Measurements from ENCODE around the gene STAT1.

Gene STAT1

GRCh38 chr2:191018643-191019119 is 4.7 kb upstream of the STAT1 start:
- no peak overlapping the region for H3K27ac Mint-ChIP-seq

GRCh38 chr2:191018048-191018447 is 4.1 kb upstream of the STAT1 start:
- no peak overlapping the region for H3K4me3 Mint-ChIP-seq
- peaks cover 19% of the 10 kb centered on the region for H3K4me1 Mint-ChIP-seq
- peaks cover 5% of the 10 kb centered on the region for H3K9me3 Mint-ChIP-seq
- H3K36me3 Mint-ChIP-seq = no peaks in the 10 kb centered on the region
- ATAC-seq (no peak), DNase-seq (ENCODE audit: low spot score in 2 of 2) (no peak)
- no peak overlapping the region for H3K27ac Mint-ChIP-seq

More at GRCh38 chr2:191018643-191019119, 4.7 kb upstream of the STAT1 start:
- Mint-ChIP-seq H3K36me3 (no peaks in the 10 kb centered on the region), H3K4me3 (no peak overlapping the region), H3K9me3 (peaks cover 5% of the 10 kb centered on the region), H3K4me1 (peaks cover 19% of the 10 kb centered on the region)
- ATAC-seq = peak; percentile 9
- no peak for DNase-seq (ENCODE audit: low spot score in 2 of 2)

- H3K4me1 Mint-ChIP-seq = peaks cover 29% of the 10 kb centered on the region
- DNase-seq (ENCODE audit: low spot score in 2 of 2) (no peak), ATAC-seq (no peak)
- H3K4me3 Mint-ChIP-seq = no peak overlapping the region
- no peaks in the 10 kb centered on the region for H3K36me3 Mint-ChIP-seq
- H3K27ac Mint-ChIP-seq = no peak overlapping the region
- H3K9me3 Mint-ChIP-seq = peaks cover 5% of the 10 kb centered on the region
Observed at GRCh38 chr2:191015831-191016230, 1.9 kb upstream of the STAT1 start.

- Mint-ChIP-seq H3K27ac (no peak overlapping the region), H3K36me3 (peaks cover 5% of the 10 kb centered on the region), H3K4me1 (peaks cover 33% of the 10 kb centered on the region), H3K9me3 (peaks cover 5% of the 10 kb centered on the region), H3K4me3 (no peak overlapping the region)
- DNase-seq (ENCODE audit: low spot score in 2 of 2) (no peak), ATAC-seq (no peak)
Observed at GRCh38 chr2:191015239-191015638, 1.3 kb upstream of the STAT1 start.

GRCh38 chr2:191014653-191015020 is 666 bp upstream of the STAT1 start:
- Mint-ChIP-seq H3K36me3 (peaks cover 11% of the 10 kb centered on the region), H3K4me1 (peaks cover 39% of the 10 kb centered on the region), H3K27ac (no peak overlapping the region), H3K4me3 (no peak overlapping the region), H3K9me3 (peaks cover 5% of the 10 kb centered on the region)
- DNase-seq (ENCODE audit: low spot score in 2 of 2) (no peak), ATAC-seq (peak; percentile 11)

GRCh38 chr2:191013682-191013931 is 364 bp downstream of the STAT1 start:
- Mint-ChIP-seq H3K27ac (no peak overlapping the region), H3K9me3 (peaks cover 5% of the 10 kb centered on the region), H3K4me3 (no peak overlapping the region), H3K36me3 (peaks cover 22% of the 10 kb centered on the region), H3K4me1 (peaks cover 33% of the 10 kb centered on the region)
- DNase-seq (ENCODE audit: low spot score in 2 of 2) (no peak), ATAC-seq (no peak)

GRCh38 chr2:191012845-191013681 is 908 bp downstream of the STAT1 start:
- Mint-ChIP-seq H3K36me3 (peaks cover 27% of the 10 kb centered on the region), H3K27ac (no peak overlapping the region), H3K4me3 (no peak overlapping the region), H3K9me3 (peaks cover 5% of the 10 kb centered on the region), H3K4me1 (peaks cover 34% of the 10 kb centered on the region)
- ATAC-seq = peak; percentile 39
- DNase-seq (ENCODE audit: low spot score in 2 of 2) = no peak

- ATAC-seq (no peak), DNase-seq (ENCODE audit: low spot score in 2 of 2) (no peak)
- H3K27ac Mint-ChIP-seq = no peak overlapping the region
- H3K4me3 Mint-ChIP-seq = no peak overlapping the region
- H3K9me3 Mint-ChIP-seq = peaks cover 5% of the 10 kb centered on the region
- H3K36me3 Mint-ChIP-seq = peaks cover 34% of the 10 kb centered on the region
- peaks cover 36% of the 10 kb centered on the region for H3K4me1 Mint-ChIP-seq
Observed at GRCh38 chr2:191012346-191012745, 1.6 kb downstream of the STAT1 start.

GRCh38 chr2:191010887-191011885 is 2.8 kb downstream of the STAT1 start:
- H3K9me3 Mint-ChIP-seq = no peaks in the 10 kb centered on the region
- no peak for ATAC-seq
- H3K4me3 Mint-ChIP-seq = no peak overlapping the region
- peaks cover 38% of the 10 kb centered on the region for H3K4me1 Mint-ChIP-seq
- DNase-seq (ENCODE audit: low spot score in 2 of 2) = no peak
- peaks cover 46% of the 10 kb centered on the region for H3K36me3 Mint-ChIP-seq
- no peak overlapping the region for H3K27ac Mint-ChIP-seq

GRCh38 chr2:191009541-191010374 is 4.2 kb downstream of the STAT1 start:
- Mint-ChIP-seq H3K27ac (peak overlapping the region; percentile 83), H3K4me3 (no peak overlapping the region), H3K4me1 (peaks cover 44% of the 10 kb centered on the region), H3K9me3 (no peaks in the 10 kb centered on the region), H3K36me3 (peaks cover 60% of the 10 kb centered on the region)
- ATAC-seq (no peak), DNase-seq (ENCODE audit: low spot score in 2 of 2) (no peak)

- DNase-seq (ENCODE audit: low spot score in 2 of 2) (no peak), ATAC-seq (no peak)
- H3K4me1 Mint-ChIP-seq = peaks cover 54% of the 10 kb centered on the region
- H3K27ac Mint-ChIP-seq = peak overlapping the region; percentile 46
- no peak overlapping the region for H3K4me3 Mint-ChIP-seq
- peaks cover 75% of the 10 kb centered on the region for H3K36me3 Mint-ChIP-seq
- H3K9me3 Mint-ChIP-seq = peaks cover 4% of the 10 kb centered on the region
Observed at GRCh38 chr2:191008286-191008685, 5.7 kb downstream of the STAT1 start.

- Mint-ChIP-seq H3K4me3 (no peak overlapping the region), H3K36me3 (peaks cover 86% of the 10 kb centered on the region), H3K9me3 (peaks cover 5% of the 10 kb centered on the region), H3K4me1 (peaks cover 59% of the 10 kb centered on the region), H3K27ac (peak overlapping the region; percentile 46)
- DNase-seq (ENCODE audit: low spot score in 2 of 2) = no peak
- no peak for ATAC-seq
Observed at GRCh38 chr2:191006997-191007783, 6.8 kb downstream of the STAT1 start.

- H3K27ac Mint-ChIP-seq = no peak overlapping the region
- H3K36me3 Mint-ChIP-seq = peaks cover 95% of the 10 kb centered on the region
- H3K4me1 Mint-ChIP-seq = peaks cover 62% of the 10 kb centered on the region
- H3K9me3 Mint-ChIP-seq = peaks cover 5% of the 10 kb centered on the region
- H3K4me3 Mint-ChIP-seq = no peak overlapping the region
- ATAC-seq (no peak), DNase-seq (ENCODE audit: low spot score in 2 of 2) (no peak)
Observed at GRCh38 chr2:191006297-191006696, 7.7 kb downstream of the STAT1 start.

Data from stimulated activated effector memory CD8-positive, alpha-beta T cell treated with anti-CD3 and anti-CD28 coated beads, Interleukin-12 subunit alpha, Interleukin-12 subunit beta, amount 100 ng/mL, for 72 hours (primary cell).